GM18498 (cell line): ENCODE data around the gene C14orf119.

Source experiments
- ATAC-seq: cut with Tn5 transposase; IDR thresholded peaks from one replicate; pipeline ENCODE4 v1.9.1; 2021; ENCODE audit warnings: mild to moderate bottlenecking, moderate library complexity; ENCODE audit not compliant: unreplicated experiment

The C14orf119 gene

DNA sequence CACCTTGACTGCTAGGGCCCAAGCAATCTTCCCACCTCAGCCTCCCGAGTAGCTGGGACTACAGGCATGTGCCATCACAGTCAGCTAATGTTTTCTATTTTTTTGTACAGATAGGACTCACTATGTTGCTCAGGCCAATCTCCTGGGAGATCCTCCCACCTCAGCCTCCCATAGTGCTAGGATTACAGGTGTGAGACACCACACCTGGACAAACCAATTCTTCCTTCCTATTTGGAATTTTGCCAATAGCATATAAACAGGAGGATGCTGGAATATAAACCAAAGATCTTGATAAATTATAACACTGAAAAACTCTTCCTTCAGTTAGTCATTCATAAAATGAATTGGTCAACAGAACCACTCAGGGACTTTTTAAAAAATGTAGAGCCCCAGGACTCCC, 8.7 kb upstream of the C14orf119 start:
- no peak for ATAC-seq

GRCh38 chr14:23089498-23090253, 5.6 kb upstream of the C14orf119 start:
- no peak for ATAC-seq

DNA sequence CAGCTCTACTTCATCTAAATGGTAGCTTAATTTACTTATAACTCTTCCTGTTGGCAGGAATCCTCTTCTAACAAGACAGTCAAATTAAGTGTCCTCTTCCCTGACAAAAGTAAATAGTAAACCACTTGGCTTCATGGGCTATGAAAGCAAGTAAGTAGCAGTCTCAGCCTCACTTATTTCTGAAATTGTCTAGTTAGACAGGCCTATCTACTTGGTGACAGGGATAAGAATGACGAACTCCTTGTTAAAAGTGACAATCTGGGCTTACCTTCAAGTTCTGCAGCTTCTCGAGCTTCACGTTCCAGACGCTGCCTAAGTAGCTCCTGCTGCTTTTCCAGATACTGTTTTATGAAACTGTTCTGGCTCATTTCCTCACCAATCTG, 5.1 kb upstream of the C14orf119 start:
- ATAC-seq: no peak

DNA sequence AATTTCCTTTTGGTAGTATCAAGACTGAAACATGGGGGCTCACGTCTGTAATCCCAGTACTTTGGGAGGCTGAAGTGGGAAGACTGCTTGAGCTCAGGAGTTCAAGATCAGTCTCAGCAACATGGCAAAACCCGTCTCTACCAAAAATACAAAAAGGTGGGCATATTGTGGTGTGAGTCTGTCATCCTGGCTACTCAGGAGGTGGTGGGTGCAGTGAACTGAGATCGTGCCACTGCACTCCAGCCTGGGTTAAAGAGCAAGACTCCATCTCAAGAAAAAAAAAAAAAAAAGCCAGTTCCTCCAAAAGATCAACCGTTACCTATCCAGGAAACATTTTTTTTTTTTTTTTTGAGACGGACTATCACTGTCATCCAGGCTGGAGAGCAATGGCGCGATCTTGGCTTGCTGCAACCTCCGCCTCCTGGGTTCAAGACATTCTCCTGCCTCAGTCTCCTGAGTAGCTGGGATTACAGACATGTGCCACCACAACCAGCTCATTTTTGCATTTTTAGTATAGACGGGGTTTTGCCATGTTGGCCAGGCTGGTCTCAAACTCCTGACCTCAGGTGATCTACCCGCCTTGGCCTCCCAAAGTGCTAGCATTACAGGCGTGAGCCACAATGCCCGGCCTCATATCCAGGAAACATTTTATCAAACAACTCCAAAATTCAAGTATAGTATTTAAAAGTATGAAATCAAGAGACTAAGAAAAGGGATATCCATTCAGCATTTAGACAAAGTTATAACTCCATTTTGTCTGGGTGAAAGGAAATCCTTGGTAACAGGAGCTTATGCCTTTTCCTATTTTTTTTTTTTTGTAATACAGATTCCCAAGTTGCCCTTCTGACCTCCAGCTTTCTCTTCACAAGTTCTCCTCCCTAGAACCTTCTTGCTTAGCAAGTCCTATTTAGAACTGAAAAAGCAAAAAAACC, 3.7 kb upstream of the C14orf119 start:
- ATAC-seq: no peak

GRCh38 chr14:23093104-23093503, 2.2 kb upstream of the C14orf119 start:
- no peak for ATAC-seq

DNA sequence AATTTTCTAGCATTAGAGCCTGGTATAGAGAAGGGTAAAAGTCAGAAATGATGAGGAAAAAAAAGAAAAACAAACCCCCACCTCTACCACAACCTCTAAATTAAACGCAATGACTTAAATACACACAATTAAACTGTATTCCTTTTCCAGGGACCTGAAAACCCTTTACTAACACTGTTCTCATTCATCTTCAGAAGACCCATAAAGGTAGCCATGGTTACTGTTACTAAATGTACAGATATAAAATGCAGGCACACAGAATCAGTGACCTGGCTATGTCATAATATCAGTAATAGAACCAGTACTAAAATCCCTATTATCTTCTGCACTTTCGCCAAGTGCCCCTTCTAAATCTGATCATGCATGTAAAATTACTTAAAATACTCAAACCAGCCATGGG, 1.8 kb upstream of the C14orf119 start:
- no peak for ATAC-seq

DNA sequence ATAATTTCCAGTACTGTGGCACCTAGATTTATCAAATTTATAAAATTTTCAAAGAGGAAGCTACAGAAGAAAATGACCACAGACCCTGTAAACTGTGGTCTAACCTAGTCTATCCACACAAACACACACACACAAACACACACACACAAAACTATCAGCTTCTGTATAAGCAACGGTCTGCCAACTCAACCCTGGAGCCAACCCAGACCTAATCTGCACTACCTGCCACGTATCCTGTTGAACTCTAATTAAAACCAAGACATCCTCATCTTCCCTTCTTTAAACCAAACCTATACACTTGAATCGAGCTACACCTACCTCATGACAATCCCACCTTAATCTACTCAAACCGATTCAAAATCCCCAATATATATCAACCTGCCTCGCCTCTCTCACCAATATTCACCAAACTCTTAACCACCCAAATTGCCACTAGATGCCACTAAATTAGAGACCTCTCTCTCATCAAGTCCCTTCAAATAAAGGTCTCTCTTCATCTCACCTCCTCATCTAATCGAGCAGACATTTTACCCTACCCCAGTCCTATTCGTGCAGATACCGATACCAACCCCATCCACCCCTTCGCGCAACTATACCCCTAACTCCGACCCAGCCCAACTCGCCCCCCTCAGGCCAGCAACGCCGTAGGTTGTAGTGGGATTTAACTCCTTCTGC, 1.2 kb upstream of the C14orf119 start:
- no peak for ATAC-seq

- peak; percentile 36 for ATAC-seq
Observed at GRCh38 chr14:23094666-23095195, 574 bp upstream of the C14orf119 start, which contains the start of gene ACIN1. Gene ACIN1 (minus strand): TSS chr14:23095136. CDS start chr14:23095112, 24 bp downstream.

GRCh38 chr14:23097786-23098185, 2.5 kb downstream of the C14orf119 start:
- ATAC-seq: no peak

DNA sequence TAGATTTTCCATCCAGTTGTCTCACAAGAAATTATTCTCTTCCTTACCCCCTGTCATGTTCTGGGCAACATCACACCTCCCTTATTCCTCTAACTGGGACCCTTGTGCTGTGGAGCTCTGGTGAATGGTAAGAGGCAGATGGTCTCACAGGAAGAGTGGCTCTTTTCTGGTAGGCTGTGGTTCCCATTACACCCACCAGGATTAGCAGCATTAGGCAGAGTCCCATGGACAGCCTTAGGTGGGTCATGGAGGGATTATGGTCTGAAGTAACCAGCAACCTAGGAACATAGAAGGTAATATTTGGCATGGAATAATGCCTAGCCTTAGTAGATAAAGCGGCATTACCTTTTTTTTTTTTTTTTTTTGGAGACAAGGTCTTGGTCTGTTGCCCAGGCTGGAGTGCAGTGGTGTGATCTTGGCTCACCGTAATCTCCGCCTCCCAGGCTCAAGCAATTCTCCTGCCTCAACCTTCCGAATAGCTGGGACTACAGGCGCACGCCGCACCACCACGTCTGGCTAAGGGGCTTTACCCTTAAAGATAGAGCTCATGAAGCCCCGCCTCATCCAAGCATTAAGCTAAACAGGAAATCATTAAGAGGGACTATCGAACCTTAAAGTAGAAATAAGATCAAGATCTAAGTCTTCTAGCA, 4.0 kb downstream of the C14orf119 start:
- no peak for ATAC-seq

GRCh38 chr14:23101213-23101970, 6.1 kb downstream of the C14orf119 start:
- ATAC-seq: no peak

- ATAC-seq: no peak
Observed at GRCh38 chr14:23101986-23102625, 6.8 kb downstream of the C14orf119 start.

- ATAC-seq: no peak
Observed at GRCh38 chr14:23102801-23103200, 7.5 kb downstream of the C14orf119 start.

DNA sequence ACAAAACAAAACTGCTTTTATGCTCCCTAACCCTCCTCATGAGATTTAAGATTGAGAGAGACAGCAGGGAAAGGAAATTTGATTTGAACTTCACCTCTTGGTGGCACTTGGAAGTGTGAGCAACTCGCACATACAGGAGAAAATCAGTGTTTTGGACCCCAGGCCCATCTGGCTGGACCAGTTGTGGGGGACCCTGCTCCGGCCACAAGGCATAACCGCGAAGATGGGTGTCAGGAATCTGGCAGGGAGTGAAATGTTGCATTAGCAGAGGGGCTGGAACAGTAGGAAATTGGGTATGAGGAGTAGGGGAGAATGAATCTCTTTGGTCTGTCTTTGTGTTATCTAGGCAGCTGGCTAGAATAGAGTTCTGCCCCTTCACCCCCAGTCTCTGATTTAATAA, 8.3 kb downstream of the C14orf119 start:
- ATAC-seq: no peak

DNA sequence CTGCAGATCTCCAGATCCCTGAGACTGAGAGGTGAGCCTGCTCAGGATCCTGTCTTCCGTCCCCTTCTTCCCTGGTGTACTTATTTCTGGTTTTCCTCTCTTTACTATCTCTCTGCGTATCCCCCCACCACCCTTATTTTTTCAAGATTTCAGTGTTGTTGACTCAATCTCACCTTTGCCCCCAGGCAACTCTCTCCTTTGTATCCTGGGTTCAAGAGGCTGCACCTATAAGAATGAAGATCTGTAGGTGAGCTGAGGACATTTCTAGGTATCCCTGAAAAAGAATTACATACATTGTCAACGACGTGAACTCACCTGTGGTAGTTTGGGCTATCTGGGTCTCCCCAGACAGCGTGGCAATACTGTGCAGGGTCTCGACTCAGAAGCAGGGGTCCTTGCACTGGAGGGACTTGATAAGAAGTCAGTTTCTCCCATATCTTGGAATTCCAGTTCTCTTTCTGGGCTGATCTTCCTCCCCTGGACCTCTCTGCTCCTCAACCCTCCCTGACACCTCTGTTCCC, 8.8 kb downstream of the C14orf119 start:
- no peak for ATAC-seq

DNA sequence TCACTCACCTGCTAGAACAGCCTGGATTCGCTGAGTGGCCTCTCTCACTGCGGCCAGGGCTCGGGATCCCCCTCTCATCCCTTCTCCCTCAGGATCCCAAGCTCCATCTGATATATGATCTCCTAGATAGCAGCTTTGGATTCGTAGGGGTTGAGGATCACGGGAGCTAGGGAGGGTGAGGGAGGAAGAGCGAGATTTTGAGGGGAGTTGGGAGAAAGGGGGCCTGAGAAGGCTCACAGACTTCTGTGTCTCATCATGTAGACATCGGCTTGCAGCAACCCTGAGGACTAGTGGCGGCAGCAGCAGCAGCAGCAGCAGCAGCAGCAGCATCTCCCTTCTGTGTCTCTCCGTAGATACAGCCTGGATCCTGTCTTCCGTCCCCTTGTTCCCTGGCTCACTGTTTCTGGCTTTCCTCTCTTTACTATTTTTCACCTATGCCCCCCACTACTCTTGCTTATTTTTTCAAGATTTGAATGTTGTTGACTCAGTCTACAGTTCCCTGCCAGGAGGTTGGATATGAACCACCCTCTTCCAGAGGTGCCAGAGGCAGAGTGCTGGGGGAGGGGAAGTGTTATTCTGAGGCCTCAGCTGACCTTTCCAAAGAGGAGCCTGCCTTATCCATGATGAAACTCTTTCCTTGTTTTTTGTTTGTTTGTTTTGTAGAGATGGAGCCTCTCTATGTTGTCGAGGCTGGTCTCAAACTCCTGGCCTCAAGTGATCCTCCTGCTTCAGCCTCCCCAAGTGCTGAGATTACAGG, 9.5 kb downstream of the C14orf119 start, which contains the start of gene CIROP:
TSS of gene CIROP (minus strand) at position 399 of the 757 bp plus-strand sequence. CDS start at position 330, 69 bp downstream.
- no peak for ATAC-seq

GRCh38 chr14:23105348-23105824, 10.1 kb downstream of the C14orf119 start:
- no peak for ATAC-seq

DNA sequence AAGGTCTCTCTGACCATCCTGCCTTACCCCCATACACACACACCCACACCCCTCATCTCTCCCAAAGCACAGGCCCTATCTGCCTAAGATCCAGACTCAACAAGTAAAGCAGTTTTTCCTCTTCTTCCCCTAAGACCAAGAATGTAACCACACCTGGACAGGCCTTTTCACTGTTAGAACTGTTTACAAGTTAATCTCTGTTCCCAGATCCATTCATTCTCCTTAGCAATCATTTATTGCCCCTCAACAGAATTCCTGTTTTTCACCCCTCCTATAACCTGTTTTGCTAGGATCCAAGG, 11.4 kb downstream of the C14orf119 start:
- no peak for ATAC-seq
